Measurements from ENCODE around the gene GCSAML.
"Not testable (repeated sequence)": the region's sequence is repeated elsewhere in the genome, so short reads cannot be mapped to it uniquely, and the experiment has no call there.

The GCSAML gene

DNA sequence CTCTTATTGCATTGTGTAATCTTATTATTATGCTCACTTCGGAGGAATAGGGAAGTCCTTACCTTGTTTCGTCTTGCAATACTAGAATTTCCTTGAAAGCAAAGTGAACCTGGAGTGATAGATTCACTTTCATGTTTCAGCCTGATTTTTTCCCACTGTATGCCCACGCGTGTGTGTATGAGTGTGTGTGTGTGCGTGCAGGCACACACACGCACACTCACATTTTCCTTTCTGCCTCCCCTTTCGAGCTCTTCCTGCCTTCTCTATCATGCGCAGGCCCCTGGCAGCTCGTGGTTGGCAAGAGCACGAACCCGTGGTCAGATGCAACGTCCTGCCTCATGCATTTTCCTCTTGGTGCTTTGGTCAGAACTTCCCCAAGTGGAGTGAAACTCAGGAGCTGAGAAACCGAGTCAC is at the start of gene GCSAML:
GCSAML (plus strand) TSS at position 366 of the 414 bp plus-strand sequence. CDS start 58 bp downstream, outside the sequence.
- no peak for DNase-seq (ENCODE audit: low spot score)

DNA sequence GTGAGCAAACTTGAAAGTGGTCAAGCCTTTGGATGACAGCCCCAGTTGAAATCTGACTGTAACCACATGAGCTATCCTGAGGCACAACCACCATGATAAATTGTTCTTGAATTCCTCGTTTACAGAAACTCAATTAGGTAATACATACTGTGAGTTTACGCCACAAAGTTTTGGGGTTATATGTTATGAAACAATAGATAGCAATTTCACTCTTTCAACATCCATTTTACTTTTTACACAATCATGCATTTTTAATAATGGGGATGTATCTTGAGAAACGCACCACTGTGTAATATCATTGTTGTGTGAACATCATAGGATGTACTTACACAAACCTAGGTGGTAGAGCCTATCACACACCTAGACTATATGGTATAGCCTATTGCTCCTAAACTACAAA is 48.1 kb upstream of the GCSAML start:
- DNase-seq (ENCODE audit: low spot score) = no peak

DNA sequence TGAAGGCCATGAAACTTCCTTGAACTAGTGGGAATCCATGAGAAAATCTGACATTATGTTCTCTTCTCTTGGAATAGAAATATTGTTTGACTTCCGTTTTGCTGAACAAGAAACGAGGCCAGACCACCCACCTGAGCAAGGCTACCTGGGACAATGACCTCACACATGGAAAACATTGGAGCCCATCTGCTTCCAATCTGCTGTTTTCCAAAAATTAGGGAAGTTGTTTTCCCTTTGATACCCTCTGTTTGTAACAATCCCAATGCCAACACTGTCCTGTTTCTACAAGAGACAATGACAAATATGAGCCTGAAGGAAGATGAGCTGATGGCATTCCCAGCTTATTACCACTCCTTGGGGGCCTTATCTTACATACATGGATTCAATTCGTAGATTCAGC is 42.1 kb upstream of the GCSAML start:
- DNase-seq (ENCODE audit: low spot score) = no peak

DNA sequence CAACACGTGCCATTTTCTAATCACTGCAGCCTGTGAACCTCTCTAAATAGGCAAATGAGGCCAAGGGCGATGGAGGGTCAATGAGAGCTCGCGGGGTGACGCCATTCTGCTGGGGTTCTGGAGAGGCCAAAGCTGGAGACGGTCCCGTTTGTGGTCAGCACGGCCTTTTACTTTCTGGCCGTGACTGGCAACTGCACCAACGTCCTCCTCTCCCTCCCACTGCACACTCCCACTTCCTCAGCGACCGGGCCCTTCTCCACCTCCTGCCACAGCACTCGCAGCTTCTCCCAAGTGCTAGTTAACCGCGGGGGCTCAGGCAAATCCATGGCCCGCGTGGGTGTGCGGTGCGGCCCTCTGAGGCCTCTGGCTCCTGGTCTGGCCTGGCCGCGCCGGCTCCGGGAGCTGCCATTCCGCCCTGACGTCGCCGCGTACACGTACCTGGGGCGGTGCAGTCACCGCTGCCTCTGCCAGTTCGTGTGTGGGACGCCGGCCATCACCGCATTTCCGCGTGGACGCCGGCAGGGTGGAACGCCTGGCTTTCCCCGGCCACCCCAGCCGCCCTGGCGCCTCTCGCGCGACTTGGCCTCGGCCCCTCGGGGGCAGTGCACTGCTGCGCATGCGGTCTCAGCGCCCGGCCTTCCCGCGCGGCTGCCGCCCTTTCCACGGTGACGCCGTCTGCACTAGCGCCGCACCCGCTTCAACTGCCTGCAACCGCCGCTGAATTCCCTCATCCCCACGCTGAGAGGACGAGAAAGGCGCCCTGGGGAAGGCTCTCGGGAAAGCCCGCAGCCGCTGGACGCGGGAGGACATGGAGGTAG is 30.9 kb upstream of the GCSAML start:
- no peak for DNase-seq (ENCODE audit: low spot score)

DNA sequence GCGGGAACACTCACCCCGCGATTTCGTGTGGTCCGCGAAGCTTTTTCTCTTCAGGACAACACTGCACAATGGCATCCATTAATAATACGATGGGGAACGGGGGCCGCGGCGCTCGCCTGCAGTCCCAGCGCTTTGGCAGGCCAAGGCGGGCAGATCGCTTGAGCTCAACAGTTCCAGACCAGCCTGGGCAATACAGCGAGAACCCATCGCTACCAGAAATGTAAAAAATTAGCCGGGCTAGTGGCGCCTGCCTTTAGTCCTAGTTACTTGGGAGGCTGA is 30.4 kb upstream of the GCSAML start:
- DNase-seq (ENCODE audit: low spot score) = no peak

DNA sequence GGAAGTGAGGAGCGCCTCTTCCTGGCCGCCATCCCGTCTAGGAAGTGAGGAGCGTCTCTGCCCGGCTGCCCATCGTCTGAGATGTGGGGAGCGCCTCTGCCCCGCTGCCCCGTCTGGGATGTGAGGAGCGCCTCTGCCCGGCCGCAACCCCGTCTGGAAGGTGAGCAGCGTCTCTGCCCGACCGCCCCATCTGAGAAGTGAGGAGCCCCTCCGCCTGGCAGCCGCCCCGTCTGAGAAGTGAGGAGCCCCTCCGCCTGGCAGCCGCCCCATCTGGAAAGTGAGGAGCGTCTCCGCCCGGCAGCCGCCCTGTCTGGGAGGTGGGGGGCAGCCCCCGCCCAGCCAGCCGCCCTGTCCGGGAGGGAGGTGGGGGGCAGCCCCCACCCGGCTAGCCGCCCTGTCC is 27.0 kb upstream of the GCSAML start:
- not testable (repeated sequence) for DNase-seq (ENCODE audit: low spot score)

DNA sequence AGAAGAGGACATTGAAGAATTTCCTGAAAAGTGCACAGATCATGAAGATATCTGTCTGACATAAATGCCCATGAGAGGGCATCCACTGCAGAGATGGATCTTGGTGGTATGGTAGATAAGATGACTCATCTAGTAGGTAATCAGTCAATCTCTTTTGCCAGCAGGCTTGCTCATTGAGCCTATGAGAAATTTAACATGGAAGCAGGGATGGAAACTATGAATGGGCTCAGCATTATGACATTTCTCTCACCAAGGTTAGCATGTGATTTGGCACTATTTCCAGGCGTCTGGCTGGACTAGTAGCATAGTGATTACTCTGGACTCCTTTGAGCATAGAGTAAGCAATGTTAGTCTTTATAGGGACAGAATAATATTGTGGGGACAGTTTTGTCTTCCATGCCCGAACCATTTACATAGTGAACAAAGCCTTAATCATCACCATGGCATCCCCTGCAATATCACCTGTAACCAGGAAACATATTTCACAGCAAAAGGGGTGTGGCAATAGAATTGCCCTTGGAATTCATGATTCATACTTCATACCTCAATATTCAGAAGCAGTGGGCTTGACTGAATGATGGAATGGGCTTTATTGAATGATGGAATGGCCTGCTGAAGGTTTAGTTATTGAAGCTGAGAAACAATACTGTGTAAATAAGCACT is 20.0 kb upstream of the GCSAML start:
- no peak for DNase-seq (ENCODE audit: low spot score)

DNA sequence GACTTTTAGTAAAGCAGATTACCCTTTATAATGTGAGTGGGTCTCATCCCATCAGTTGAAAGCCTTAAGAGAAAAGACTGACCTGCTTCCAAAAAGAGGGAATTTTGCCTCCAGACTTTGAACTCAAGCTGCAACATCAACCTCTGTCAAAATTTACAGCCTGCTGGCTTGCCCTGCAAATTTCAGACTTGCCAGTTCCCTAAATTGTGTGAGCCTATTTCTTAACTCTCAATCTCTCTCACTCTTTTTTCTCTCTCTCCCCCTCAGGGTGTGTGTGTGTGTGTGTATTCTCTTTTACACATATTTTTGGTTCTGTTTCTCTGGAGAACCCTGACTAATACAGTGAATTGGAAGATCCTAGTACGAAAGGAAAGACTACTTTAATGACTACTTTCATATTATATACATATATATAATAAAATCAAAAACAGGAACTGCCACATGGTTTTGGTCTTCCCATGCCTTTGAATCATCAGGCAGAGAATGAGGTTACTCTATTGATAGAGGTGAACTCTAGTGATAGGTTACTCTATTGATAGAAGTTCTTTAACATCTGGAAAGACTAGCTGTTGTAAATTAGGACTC is 19.1 kb upstream of the GCSAML start:
- DNase-seq (ENCODE audit: low spot score) = no peak

DNA sequence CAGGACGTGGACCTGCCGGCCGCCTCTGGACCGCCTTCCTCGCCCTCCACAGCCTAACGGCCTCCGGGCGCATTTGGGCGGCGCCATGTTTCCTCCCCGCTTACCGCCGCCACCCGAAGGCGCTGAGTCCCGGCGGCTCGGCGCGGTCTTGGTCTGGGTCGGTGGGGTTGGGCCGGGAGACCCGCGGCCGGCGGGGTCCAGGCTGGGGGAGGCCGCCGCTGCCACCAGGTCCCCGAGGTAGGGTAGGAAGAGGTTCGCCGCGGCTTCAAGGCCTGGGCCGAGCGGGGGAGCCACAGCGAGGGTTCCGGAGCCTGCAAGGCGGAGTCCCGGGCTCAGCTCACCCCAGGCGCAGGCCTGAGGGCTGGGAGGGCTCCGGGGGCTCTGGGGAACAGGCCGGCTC is 18.1 kb upstream of the GCSAML start:
- DNase-seq (ENCODE audit: low spot score) = no peak

DNA sequence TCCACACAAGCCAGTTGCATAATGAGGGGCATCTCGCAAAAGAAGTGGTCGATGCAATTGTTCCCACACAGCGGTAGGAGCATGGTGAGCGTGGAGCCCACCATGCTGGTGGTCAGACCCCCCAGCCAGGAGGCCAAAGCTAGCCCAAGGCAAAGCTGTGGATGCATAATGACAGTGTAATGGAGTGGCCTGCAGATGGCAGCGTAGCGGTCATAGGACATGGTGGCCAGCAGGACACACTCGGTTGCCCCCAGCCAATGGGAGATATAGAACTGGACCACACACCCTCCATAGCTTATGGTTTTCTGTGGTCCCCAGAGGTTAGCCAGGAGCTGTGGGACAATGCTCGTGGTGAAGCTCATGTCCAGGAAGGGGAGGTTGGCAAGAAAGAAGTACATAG is 17.0 kb upstream of the GCSAML start:
- no peak for DNase-seq (ENCODE audit: low spot score)

DNA sequence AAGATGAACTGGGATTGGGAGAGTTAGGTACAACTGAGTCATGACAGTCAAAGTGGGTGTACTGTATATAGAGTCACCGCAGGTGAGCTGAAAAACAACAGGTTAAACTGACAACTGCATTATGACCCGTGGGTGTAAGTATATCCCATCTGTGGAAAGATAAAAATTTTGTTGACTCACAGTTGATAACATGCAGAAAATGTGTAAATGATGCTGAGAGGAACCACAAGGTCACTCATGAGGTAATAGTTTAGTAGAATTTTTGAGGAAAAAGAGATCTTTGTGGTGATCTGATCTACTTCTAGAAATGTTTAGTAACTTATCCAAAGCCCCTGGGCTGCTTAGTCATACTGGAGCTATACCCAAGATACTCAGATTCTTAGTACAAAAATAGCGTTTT is 13.5 kb upstream of the GCSAML start:
- no peak for DNase-seq (ENCODE audit: low spot score)

DNA sequence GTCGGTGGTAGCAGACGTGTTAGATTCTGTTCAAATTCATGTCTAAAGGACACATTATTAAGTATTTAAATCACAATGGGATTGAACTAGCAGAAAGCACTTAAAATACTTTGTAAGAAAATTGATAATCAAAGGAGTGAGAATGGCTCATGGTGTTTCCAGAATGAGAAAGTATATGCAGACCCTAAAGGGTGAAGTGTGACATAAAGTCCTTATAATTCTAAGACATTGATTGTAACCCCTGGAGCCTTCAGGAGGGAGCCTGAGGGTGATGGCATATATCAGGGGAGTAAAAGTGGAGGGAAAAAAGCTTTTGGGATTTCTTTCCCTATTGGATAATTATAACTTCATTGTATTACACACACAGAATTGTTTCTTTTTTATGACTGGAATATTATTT is 12.6 kb upstream of the GCSAML start, which contains the start of gene OR2C3:
OR2C3 (minus strand) TSS at position 101 of the 400 bp plus-strand sequence. CDS start 3,929 bp downstream, outside the sequence.
- DNase-seq (ENCODE audit: low spot score) = no peak

DNA sequence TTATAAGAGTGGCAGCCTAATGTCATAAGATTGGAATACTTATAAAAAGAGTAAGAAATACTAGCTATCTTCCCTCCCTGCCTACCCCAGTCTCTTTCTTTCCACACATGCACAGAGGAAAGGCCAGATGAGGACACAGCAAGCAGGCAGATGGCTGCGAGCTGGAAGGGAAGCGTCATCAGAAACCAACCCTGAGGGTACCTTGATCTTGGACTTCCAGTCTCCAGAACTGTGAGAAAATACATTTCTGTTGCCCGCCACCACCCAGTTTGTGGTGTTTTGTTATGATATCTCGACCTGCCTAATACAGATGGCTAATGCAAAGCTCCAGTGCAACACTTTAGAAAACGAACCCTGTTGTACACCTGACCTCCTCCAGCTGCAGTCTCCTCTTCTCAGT is 10.4 kb upstream of the GCSAML start:
- no peak for DNase-seq (ENCODE audit: low spot score)

DNA sequence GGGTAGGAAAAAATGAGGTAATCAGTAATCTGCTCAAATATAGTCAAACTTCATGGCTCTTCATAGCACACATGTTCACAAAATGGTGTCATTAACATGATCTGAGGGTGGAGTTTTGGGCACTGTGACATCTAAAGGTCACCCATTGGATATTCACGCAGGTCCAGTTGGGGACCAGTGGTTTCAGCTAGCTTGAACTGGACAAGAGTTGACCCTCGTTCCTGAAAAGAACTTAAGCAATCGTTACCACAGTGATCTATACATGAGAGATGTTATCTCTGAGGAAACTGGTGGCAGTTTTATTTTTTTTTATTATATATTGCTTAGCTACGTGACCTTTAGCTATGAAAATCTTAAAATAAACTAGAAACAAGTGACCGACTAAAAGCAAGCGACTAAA is 9.7 kb upstream of the GCSAML start:
- no peak for DNase-seq (ENCODE audit: low spot score)

DNA sequence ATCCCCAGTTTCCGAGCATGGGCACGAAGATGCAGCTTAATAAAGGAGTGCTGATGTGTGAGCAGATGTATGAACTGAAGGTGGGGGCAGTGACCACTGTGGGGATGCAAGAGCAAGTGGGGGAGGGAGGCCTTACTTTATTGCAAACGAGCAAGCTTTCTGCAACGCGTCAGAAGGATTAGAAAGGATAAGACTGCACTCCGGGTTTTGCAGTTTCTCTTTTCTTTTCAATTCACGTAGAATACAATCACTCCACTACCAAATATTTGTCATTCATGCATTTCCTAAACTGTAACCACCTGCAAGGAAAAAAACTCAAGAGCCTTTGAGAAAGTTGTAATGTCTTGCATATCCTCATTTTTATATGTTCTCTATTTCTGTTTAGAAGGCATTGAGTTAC is 8.4 kb upstream of the GCSAML start:
- no peak for DNase-seq (ENCODE audit: low spot score)

DNA sequence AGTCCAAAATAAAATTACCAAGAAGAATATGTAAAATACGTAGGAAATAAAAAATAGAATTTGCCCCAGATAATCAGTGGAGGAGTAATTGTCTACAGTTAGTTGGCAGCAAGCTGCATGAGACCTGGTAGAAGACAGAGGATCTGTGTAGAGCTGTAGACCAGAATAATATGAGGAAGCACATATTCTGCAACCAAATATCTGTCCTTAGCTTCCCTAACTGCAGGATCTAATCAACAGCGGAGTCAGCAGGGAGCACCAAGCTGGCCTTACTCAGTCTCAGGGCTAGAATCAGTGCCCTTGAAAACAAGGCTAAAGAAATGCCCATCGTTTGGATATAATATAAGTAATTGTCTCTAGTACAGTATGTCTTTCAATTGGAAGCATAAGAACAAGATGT is 6.1 kb upstream of the GCSAML start:
- no peak for DNase-seq (ENCODE audit: low spot score)

DNA sequence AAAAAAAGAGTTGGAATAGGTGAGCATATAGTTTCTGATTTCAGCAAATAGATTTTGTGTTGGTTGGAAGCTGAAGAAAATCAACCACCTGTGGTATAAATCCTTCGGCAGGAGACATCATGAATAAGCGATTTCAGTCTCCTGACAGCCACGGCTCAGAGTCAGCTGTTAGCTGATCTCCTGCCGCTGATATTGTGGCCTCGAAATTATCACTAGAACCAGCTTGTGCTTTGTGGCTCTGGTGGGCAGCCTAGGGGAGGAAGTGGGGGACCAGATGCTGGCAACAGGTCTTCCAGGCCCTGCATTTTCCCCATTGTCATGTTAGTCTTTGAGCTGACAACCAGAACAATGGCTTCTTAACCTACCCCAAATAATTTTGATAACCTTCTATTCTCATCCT is 842 bp upstream of the GCSAML start:
- DNase-seq (ENCODE audit: low spot score) = no peak

DNA sequence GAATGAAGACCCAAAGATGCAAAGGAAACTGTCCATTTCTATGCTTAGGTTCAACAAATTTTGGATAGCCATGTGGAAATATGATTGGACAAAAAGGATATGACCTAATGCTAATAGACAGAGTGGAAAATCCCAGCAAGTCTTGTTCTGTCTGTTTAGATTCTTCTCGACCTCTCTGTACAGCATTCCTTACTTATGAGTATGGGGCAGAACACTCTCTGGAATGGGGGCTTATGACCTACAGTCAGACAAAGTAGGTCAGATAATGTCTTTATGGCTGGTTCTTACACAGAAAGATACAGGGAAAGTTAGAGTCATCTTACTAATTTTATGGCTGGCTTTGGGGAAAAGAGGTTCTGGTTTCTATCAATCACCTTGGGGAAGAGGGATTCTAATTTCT is 2.8 kb downstream of the GCSAML start:
- no peak for DNase-seq (ENCODE audit: low spot score)

DNA sequence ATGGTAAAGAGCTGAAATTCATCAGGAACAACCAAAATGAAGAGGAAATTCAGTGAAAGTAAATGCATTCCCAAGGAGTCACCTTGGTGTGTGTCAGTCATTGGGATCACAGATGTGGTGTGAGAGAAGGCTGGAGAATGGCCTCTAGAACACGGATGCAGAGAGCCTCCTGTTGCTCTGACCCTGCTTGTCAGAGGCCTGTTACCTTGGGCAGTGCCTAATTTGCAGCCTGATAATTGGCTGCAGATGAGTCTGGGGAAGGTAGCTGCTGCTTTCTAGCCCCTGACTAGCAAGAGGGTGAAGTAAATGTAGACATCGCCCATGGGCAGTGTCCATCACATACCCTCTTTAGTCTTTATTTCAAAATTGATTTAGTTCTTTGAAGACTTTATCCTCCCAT is 3.3 kb downstream of the GCSAML start:
- DNase-seq (ENCODE audit: low spot score) = no peak

DNA sequence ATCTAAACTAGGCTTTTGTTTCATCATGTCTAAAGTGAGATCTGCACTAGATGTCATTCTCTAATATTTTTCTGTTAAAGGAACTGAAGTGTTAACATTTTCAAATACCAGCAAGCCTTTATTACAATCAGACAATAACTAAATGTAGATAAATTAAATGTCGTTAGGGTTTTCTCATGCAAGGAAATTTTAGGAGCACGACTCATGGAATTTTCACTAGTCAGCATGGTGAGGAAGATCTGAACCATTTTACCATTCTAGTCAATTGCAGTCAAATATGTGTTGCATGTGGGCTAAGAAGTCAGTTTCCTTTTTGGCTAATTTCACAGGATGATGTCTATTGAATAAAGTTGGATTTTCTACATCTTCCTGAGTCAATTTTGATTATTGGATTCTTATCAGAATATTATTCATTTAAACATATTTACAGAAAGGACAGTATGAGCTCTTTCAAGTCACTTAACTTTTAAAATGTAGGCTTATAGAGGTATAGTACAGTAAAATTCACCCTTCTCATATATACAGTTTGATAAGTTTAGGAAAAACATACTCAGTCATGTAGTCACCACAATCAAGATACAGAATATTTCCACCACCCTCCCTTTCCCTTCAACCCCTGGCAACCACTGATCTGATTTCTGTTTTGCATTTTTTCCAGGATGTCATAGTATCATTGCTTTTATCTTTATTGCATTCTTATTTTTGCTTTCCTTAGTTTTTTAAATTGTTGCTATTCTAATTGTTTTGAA is 9.2 kb downstream of the GCSAML start:
- DNase-seq (ENCODE audit: low spot score) = no peak

DNA sequence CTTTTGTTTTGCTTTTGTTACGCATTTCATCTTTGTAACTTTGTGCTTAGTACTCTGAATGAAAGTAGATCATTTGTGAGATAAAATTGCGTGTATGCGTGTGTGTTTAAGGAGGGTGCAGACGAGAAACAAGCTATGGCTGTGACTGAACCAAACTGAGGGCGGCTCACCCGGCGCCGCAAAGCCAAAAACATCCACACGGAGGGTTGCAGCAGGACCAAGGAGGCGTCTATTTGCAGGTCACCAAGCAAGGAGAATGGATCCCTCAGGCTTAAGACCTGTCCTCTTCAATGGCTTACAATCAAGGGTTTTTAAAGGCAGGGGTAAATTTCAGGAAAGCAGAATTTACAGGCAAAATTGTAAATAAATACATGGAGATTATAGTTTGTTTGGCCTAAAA is 12.8 kb downstream of the GCSAML start:
- no peak for DNase-seq (ENCODE audit: low spot score)

DNA sequence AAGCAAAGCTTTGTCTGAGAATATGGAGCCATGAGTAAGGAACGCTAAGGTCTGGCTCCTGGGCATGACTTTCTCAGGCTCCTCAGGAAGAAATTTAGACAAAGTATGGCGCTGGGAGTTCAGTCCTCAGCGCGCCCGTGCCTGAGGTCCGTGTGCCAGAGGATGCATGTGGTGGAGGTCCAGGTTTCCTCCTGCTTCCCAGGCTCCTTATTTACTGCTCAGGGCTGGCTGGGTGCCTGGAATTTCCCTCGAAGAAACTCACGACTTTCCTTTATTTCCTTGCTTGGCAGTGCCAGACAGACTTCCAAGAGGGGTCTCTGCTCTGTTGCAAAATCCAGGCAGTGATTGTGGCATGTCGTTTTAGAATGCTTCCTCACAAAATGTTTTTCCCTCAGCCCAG is 13.3 kb downstream of the GCSAML start:
- no peak for DNase-seq (ENCODE audit: low spot score)

DNA sequence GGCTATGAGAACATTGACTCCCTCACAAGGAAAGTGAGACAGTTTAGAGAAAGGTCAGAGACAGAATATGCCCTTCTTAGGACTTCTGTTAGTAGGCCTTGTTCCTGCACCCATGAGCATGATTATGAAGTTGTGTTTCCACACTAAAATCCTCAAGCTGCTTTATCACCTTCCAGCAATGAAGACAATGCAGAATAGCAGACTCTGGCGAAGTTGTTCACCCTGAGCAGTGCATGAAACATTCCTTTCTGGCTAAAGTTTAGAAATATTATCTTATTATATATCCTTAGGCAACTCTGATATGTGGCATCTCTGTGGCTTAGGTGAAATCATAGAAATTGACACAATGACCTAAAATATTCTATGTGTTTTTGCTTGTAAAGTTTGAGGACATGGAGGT is 25.3 kb downstream of the GCSAML start:
- DNase-seq (ENCODE audit: low spot score) = no peak
